Left lung (tissue), 10 donors: Measurements from ENCODE around the gene CYB5R3. TPM values are rescaled to one million over a fixed set of nuclear protein-coding genes. Genes with fewer than 3 reads are reported as not detected.

Experiments
- ATAC-seq: fragments of 200-7000 bp; cut with Tn5 transposase; one replicate; pipeline ENCODE4 v1.9.1; 2020; ENCODE audit warnings: moderate library complexity
- DNase-seq, 4 donors: peaks; one replicate each; pipeline ENCODE4 v3.0.0-alpha.2; 2013 to 2020
- H3K27ac ChIP-seq, 2 donors: fragments of 200-600 bp; sonication (generic) in 1 of 2; one replicate each; pipeline versions ENCODE4 v1.5.0 to v1.8.0; 2020 to 2021
- H3K27me3 ChIP-seq, 2 donors: fragments of 200-600 bp; sonication (generic) in 1 of 2; one replicate each; pipeline versions ENCODE4 v1.5.0 to v1.8.0; 2020 to 2021
- H3K36me3 ChIP-seq, 2 donors: fragments of 200-600 bp; sonication (generic) in 1 of 2; one replicate each; pipeline versions ENCODE4 v1.5.0 to v1.8.0; 2020 to 2021
- H3K4me1 ChIP-seq, 2 donors: fragments of 200-600 bp; one replicate each; pipeline ENCODE4 v1.8.0; 2021
- H3K4me3 ChIP-seq, 2 donors: fragments of 200-600 bp; sonication (generic) in 1 of 2; one replicate each; pipeline versions ENCODE4 v1.5.0 to v1.8.0; 2020 to 2021; ENCODE audit warnings: mild to moderate bottlenecking in 1 of 2
- H3K9me3 ChIP-seq, 2 donors: fragments of 200-600 bp; sonication (generic) in 1 of 2; one replicate each; pipeline versions ENCODE4 v1.5.0 to v1.8.0; 2020 to 2021
- CTCF ChIP-seq, 2 donors: fragments of 200-600 bp; sonication (generic) in 1 of 2; IDR thresholded peaks; one replicate each; pipeline versions ENCODE4 v1.5.0 to v1.8.0; 2021; ENCODE audit warnings: antibody characterized with exemption in 2 of 2
- intact Hi-C, 2 donors: fragments of 100-400 bp; cut with DNase I; formaldehyde crosslinking; loops; one replicate each; pipeline versions ENCODE4 v1.11.2 to v1.14.2; 2022
- polyA plus RNA-seq, 6 donors: library from polyadenylated mRNA; unstranded; fragments of 120-200 nt; gene quantifications; one replicate each; pipeline ENCODE4 v1.2.1, GENCODE V29; 2013; ENCODE audit not compliant: insufficient read length in 6 of 6
- total RNA-seq, 2 donors: library from RNA; stranded (reverse); fragmentation: NEBNext Ultra II Directional; extraction: Animal tissue kit (Norgen Biotek cat#: 25700); gene quantifications; one replicate each; pipeline ENCODE4 v1.2.1, GENCODE V29; 2021
- donor health status: DM: no; HTN: yes; CAD: no.
- donor health status: DM: no; HTN: no; CAD: no.

The CYB5R3 gene
- total and polyA plus RNA-seq, 8 donors = 116 to 265 (median 150) TPM

- Histone ChIP-seq H3K9me3 (no peaks in the 10 kb centered on the region), H3K27ac (peak overlapping the region; percentile 60 to 82), H3K4me1 (peaks cover 38 to 63% of the 10 kb centered on the region in 2 donors), H3K27me3 (no peaks in the 10 kb centered on the region), H3K36me3 (no peaks in the 10 kb centered on the region), H3K4me3 (no peak overlapping the region)
- no peak for TF ChIP-seq CTCF (IDR thresholded peaks at IDR 0.05)
- no peak for DNase-seq
- no peak for ATAC-seq
- intact Hi-C loops = no loop called here
These were observed 7.3 kb downstream of the CYB5R3 start for GRCh38 chr22:42641801-42642413.

- Histone ChIP-seq H3K4me1 (peaks cover 16 to 58% of the 10 kb centered on the region in 2 donors), H3K9me3 (no peaks in the 10 kb centered on the region), H3K27ac (no peak overlapping the region), H3K27me3 (no peaks in the 10 kb centered on the region), H3K36me3 (peaks cover 0 to 21% of the 10 kb centered on the region in 2 donors), H3K4me3 (no peak overlapping the region)
- no peak for TF ChIP-seq CTCF (IDR thresholded peaks at IDR 0.05)
- ATAC-seq = no peak
- no peak for DNase-seq
- intact Hi-C loops = no loop called here
These were observed 9.5 kb downstream of the CYB5R3 start for GRCh38 chr22:42639541-42640241.

- Histone ChIP-seq H3K4me3 (no peak overlapping the region), H3K36me3 (peaks cover 0 to 43% of the 10 kb centered on the region in 2 donors), H3K4me1 (peaks cover 0 to 37% of the 10 kb centered on the region in 2 donors), H3K27ac (no peak overlapping the region), H3K9me3 (no peaks in the 10 kb centered on the region), H3K27me3 (no peaks in the 10 kb centered on the region)
- ATAC-seq (no peak), DNase-seq (no peak)
- intact Hi-C loops = no loop called here
- no peak for TF ChIP-seq CTCF (IDR thresholded peaks at IDR 0.05)
These were observed 11.6 kb downstream of the CYB5R3 start for GRCh38 chr22:42637555-42637954.

GRCh38 chr22:42636506-42636905 lies 12.7 kb downstream of the CYB5R3 start:
- DNase-seq (no peak), ATAC-seq (no peak)
- Histone ChIP-seq H3K9me3 (no peaks in the 10 kb centered on the region), H3K36me3 (peaks cover 0 to 53% of the 10 kb centered on the region in 2 donors), H3K4me3 (no peak overlapping the region), H3K27ac (no peak overlapping the region), H3K4me1 (peaks cover 0 to 26% of the 10 kb centered on the region in 2 donors), H3K27me3 (no peaks in the 10 kb centered on the region)
- intact Hi-C loops = no loop called here
- TF ChIP-seq CTCF (IDR thresholded peaks at IDR 0.05) = no peak

GRCh38 chr22:42635531-42635930 lies 13.7 kb downstream of the CYB5R3 start:
- H3K4me3 ChIP-seq = no peak overlapping the region
- H3K36me3 ChIP-seq = peaks cover 0 to 63% of the 10 kb centered on the region in 2 donors
- intact Hi-C loops = no loop called here
- peaks cover 0 to 22% of the 10 kb centered on the region in 2 donors for H3K4me1 ChIP-seq
- DNase-seq = peak in 1 of 4 donors; percentile 67
- H3K27ac ChIP-seq = peak overlapping the region; percentile 45 to 71
- no peaks in the 10 kb centered on the region for H3K9me3 ChIP-seq
- no peak for TF ChIP-seq CTCF (IDR thresholded peaks at IDR 0.05)
- ATAC-seq = peak; percentile 86
- H3K27me3 ChIP-seq = no peaks in the 10 kb centered on the region
